ENCODE measurements around the gene TMC6.

Gene TMC6

DNA sequence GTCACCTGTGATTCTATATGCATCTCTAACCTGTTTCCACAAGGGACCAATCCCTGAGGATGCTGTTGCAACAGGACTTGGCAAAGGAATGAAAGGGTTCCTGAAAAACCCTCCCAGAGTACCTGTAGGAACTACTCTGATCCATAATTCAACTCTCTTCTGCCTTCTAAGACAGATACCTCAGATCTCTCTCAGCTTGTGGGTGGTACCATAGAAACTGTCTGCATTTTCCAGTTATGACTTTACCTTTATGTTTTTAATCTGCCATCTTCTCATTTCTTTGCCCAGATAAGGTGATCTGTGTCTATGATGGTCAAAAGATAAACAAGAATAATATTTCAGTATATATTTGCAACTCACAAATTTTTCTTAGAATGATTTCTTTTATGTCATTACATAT lies 65.1 kb downstream of the TMC6 start:
- DNase-seq (no peak), ATAC-seq (replicated peaks) (no peak)
- no peaks in the 10 kb centered on the region for H3K9me3 Mint-ChIP-seq
- H3K4me3 Mint-ChIP-seq = no peak overlapping the region
- H3K27me3 Mint-ChIP-seq = no peaks in the 10 kb centered on the region
- no peak overlapping the region for H3K27ac Mint-ChIP-seq
- H3K4me1 Mint-ChIP-seq (ENCODE audit: low read depth in 2 of 2) = peaks cover 5 to 6% of the 10 kb centered on the region in 2 donors
- peaks cover 43% of the 10 kb centered on the region for H3K36me3 Mint-ChIP-seq (ENCODE audit: insufficient read depth)

DNA sequence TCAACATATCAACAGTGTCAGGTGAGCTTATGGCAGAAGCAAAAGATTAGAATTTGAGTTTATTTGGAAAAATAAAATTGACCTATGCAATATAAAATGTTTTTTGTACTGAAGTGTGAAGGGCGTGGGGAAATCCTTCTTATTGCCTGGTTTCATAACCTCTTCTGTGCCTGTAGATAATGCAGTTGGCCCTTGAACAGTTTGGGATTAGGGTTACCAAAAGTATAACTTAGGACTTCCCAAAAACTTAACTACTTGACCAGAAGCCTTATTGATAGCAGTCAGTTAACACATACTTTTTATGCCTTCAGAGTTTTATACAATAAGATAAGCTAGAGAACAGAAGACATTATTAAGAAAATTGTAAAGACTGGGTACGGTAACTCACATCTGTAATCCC lies 66.0 kb downstream of the TMC6 start:
- DNase-seq (no peak), ATAC-seq (replicated peaks) (no peak)
- Mint-ChIP-seq H3K9me3 (no peaks in the 10 kb centered on the region), H3K27me3 (no peaks in the 10 kb centered on the region), H3K27ac (peak overlapping the region in 1 of 2 donors; percentile 29), H3K4me1 (ENCODE audit: low read depth in 2 of 2) (peaks cover 7 to 13% of the 10 kb centered on the region in 2 donors), H3K36me3 (ENCODE audit: insufficient read depth) (peaks cover 34% of the 10 kb centered on the region), H3K4me3 (no peak overlapping the region)
